K562 (cell line): ENCODE data around the gene SMAD7. TPM values are rescaled to one million over a fixed set of nuclear protein-coding genes. Genes with fewer than 3 reads are reported as not detected.

Experiments used
- ASH1L ChIP-seq: fragments of 450-650 bp; IDR thresholded peaks from 2 replicates; pipeline ENCODE4 v1.6.1; 2018; ENCODE audit warnings: borderline replicate concordance, mild to moderate bottlenecking, low read depth; ENCODE audit not compliant: partially characterized antibody
- CBFA2T3 ChIP-seq: fragments of 450-650 bp; IDR thresholded peaks from 2 replicates; pipeline ENCODE4 v1.6.1; 2017
- FOXA3 ChIP-seq, 2 experiments: fragments of 450-650 bp in 1 of 2; sonication (generic) in 1 of 2; formaldehyde crosslinking; IDR thresholded peaks in 1 of 2; conservative IDR thresholded peaks in 1 of 2; 2 replicates each; pipeline versions ENCODE4 v1.4.0 to v1.8.0; 2020 to 2022; ENCODE audit warnings: mild to moderate bottlenecking in 2 of 2, missing genetic modification reagents in 1 of 2
- KDM4B ChIP-seq, 2 experiments: fragments of 450-650 bp in 1 of 2; sonication (generic) in 1 of 2; IDR thresholded peaks; 2 replicates each; pipeline ENCODE4 v1.6.1; 2016 to 2017; ENCODE audit warnings: borderline replicate concordance in 2 of 2, antibody characterized with exemption in 1 of 2, low read depth in 1 of 2, mild to moderate bottlenecking in 1 of 2
- KLF13 ChIP-seq: fragments of 450-650 bp; IDR thresholded peaks from 2 replicates; pipeline ENCODE4 v1.6.1; 2016; ENCODE audit warnings: missing genetic modification characterization, low read depth, mild to moderate bottlenecking, missing compliant biosample characterization, moderate library complexity, borderline replicate concordance
- LCOR ChIP-seq: sonication (generic); formaldehyde crosslinking; IDR thresholded peaks from 2 replicates; pipeline ENCODE4 v1.8.0; 2022; ENCODE audit warnings: mild to moderate bottlenecking, missing genetic modification reagents
- PHB ChIP-seq: fragments of 250-450 bp; sonication (Bioruptor Pico); IDR thresholded peaks from 2 replicates; pipeline ENCODE4 v1.5.0; 2021
- PRMT5 ChIP-seq: sonication (generic); formaldehyde crosslinking; IDR thresholded peaks from 2 replicates; pipeline ENCODE4 v1.5.0; 2020; ENCODE audit warnings: missing genetic modification reagents
- SMARCC2 ChIP-seq: fragments of 450-650 bp; IDR thresholded peaks from 2 replicates; pipeline ENCODE4 v1.6.1; 2017; ENCODE audit warnings: antibody characterized with exemption, moderate library complexity, mild to moderate bottlenecking, low read depth
- SP1 ChIP-seq: sonication (generic); formaldehyde crosslinking; IDR thresholded peaks from 2 replicates; pipeline ENCODE4 v1.8.1; 2022; ENCODE audit warnings: mild to moderate bottlenecking, missing genetic modification reagents
- SP2 ChIP-seq: IDR thresholded peaks from 2 replicates; pipeline ENCODE4 v1.6.1; 2011; ENCODE audit warnings: mild to moderate bottlenecking, low read depth, low read length, moderate library complexity; ENCODE audit not compliant: poor library complexity, severe bottlenecking; ENCODE audit errors: extremely low read depth
- ZNF134 ChIP-seq: fragments of 250-450 bp; sonication (Bioruptor Pico); conservative IDR thresholded peaks from 2 replicates; pipeline ENCODE4 v1.4.0; 2020
- ZNF184 ChIP-seq: sonication (generic); formaldehyde crosslinking; IDR thresholded peaks from 2 replicates; pipeline ENCODE4 v1.5.0; 2020; ENCODE audit warnings: missing genetic modification reagents
- ZNF584 ChIP-seq: fragments of 200-800 bp; sonication (Bioruptor generic); IDR thresholded peaks from 2 replicates; pipeline ENCODE4 v1.6.1; 2016; ENCODE audit warnings: low read depth, mild to moderate bottlenecking, missing genetic modification characterization, missing compliant biosample characterization
- polyA plus RNA-seq, 8 experiments: library from polyadenylated mRNA; depleted of rRNA in 4 of 8; stranded (reverse) in 5 of 8; unstranded in 3 of 8; fragments of >200 nt; fragmentation: Nextera tagmentation in 2 of 8; fragmentation: Illumina TruSeq in 1 of 8; extraction: Ambion mirVana in 2 of 8; extraction: Trizol in 1 of 8; gene quantifications; 2 replicates each; pipeline versions ENCODE4 v1.2.1 to v1.2.3, GENCODE V29; 2011 to 2014; ENCODE audit warnings: inconsistent platforms in 1 of 8, missing spikeins in 1 of 8
- total RNA-seq, 7 experiments: library from RNA; depleted of rRNA in 6 of 7; stranded (reverse); fragments of >200 nt in 6 of 7; fragmentation: Illumina TruSeq in 2 of 7; extraction: Trizol in 2 of 7; gene quantifications; 2 replicates each; pipeline versions ENCODE4 v1.2.1 to v1.2.3, GENCODE V29; 2011 to 2021; ENCODE audit warnings: low replicate concordance in 1 of 7
- TF ChIP-seq, protein P1 (sequence below), 2 experiments: fragments of 450-650 bp in 1 of 2; sonication (generic) in 1 of 2; formaldehyde crosslinking; conservative IDR thresholded peaks; 2 replicates each; pipeline versions ENCODE4 v1.4.0 to v1.8.1; 2020 to 2022; ENCODE audit warnings: mild to moderate bottlenecking in 1 of 2, missing genetic modification reagents in 1 of 2
- TF ChIP-seq, protein P2 (sequence below): IDR thresholded peaks from 2 replicates; pipeline ENCODE4 v1.6.1; 2011; ENCODE audit warnings: borderline replicate concordance, low read depth, mild to moderate bottlenecking, moderate library complexity, low read length; ENCODE audit not compliant: insufficient read depth, poor library complexity, severe bottlenecking
- TF ChIP-seq, protein P3 (sequence below): fragments of 450-650 bp; IDR thresholded peaks from 2 replicates; pipeline ENCODE4 v1.6.1; 2016; ENCODE audit warnings: low read depth, mild to moderate bottlenecking, moderate library complexity
- TF ChIP-seq, protein P4 (sequence below): fragments of 250-450 bp; sonication (Bioruptor Pico); IDR thresholded peaks from 2 replicates; pipeline ENCODE4 v1.8.0; 2022; ENCODE audit warnings: inconsistent platforms, mild to moderate bottlenecking, moderate library complexity, borderline replicate concordance
- TF ChIP-seq, protein P5 (sequence below), 2 experiments: fragments of 450-650 bp in 1 of 2; sonication (generic) in 1 of 2; formaldehyde crosslinking in 1 of 2; IDR thresholded peaks in 1 of 2; conservative IDR thresholded peaks in 1 of 2; 2 replicates each; pipeline versions ENCODE4 v1.6.1 to v1.8.1; 2016 to 2023; ENCODE audit warnings: mild to moderate bottlenecking in 2 of 2, moderate library complexity in 2 of 2, inconsistent platforms in 1 of 2, missing genetic modification reagents in 1 of 2

Gene SMAD7
- total and polyA plus RNA-seq, 9 of the 15 experiments (the other 6 are each of a cell fraction or from before 2014, with no cell fraction given), result 0.13 to 3.0 (median 1.6) TPM

DNA sequence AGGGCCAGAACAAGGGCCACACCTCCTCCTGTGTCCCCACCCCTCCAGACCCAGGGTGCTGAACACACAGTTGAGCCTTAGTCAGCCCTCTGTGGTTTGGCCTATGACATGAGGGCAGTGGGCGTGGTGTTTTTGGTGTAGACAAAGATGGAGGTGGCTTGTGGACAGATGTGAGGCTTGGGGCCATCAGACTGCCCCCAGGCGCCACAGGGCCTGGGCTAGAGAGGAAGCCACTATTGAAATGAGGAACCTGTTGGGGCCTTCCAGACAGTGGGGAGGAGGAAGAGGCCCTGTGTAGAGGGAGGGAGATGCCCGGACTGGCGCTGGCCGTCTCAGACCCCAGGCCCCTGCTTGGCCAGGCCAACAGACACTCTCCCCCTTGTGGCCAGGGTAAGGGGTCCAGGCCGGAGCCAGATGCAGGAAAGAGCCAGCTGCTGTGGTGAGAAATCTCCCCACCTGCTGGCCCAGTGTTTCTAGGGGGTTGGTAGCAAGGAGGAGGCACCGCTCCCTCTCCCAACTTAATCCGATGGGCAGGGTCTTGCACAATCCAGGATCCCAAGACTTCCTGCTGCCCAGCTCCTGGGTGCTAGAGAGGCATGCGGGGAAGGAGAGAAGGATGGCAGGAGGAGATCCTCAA lies 53.8 kb downstream of the SMAD7 start (continued):
- TF ChIP-seq, protein P1, sequence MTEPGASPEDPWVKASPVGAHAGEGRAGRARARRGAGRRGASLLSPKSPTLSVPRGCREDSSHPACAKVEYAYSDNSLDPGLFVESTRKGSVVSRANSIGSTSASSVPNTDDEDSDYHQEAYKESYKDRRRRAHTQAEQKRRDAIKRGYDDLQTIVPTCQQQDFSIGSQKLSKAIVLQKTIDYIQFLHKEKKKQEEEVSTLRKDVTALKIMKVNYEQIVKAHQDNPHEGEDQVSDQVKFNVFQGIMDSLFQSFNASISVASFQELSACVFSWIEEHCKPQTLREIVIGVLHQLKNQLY (CRISPR knock-in tag; conservative IDR thresholded peaks at IDR 0.05), result no peak
- TF ChIP-seq PRMT5, result no peak
- TF ChIP-seq SMARCC2, result no peak
- TF ChIP-seq, protein P2, sequence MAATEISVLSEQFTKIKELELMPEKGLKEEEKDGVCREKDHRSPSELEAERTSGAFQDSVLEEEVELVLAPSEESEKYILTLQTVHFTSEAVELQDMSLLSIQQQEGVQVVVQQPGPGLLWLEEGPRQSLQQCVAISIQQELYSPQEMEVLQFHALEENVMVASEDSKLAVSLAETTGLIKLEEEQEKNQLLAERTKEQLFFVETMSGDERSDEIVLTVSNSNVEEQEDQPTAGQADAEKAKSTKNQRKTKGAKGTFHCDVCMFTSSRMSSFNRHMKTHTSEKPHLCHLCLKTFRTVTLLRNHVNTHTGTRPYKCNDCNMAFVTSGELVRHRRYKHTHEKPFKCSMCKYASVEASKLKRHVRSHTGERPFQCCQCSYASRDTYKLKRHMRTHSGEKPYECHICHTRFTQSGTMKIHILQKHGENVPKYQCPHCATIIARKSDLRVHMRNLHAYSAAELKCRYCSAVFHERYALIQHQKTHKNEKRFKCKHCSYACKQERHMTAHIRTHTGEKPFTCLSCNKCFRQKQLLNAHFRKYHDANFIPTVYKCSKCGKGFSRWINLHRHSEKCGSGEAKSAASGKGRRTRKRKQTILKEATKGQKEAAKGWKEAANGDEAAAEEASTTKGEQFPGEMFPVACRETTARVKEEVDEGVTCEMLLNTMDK, result peak; percentile 63
- peak; percentile 53 for TF ChIP-seq SP1 (CRISPR knock-in tag)
- TF ChIP-seq ASH1L, result no peak
- TF ChIP-seq KLF13 (tag), result peak; percentile 86; the same call in 1 of the 2 replicates
- TF ChIP-seq KDM4B (IDR thresholded peaks at IDR 0.05; ENCODE audit: borderline replicate concordance in 2 of 2, low read depth in 1 of 2), result no peak; a peak in 1 of 4 replicates
- 0 out of 2 replicates have a peak, but pooled peaks have one; percentile 32 for TF ChIP-seq ZNF584 (CRISPR knock-in tag)
- TF ChIP-seq CBFA2T3, result peak; percentile 40; the same call in 1 of the 2 replicates
- TF ChIP-seq SP2, result no peak
- TF ChIP-seq, protein P3, sequence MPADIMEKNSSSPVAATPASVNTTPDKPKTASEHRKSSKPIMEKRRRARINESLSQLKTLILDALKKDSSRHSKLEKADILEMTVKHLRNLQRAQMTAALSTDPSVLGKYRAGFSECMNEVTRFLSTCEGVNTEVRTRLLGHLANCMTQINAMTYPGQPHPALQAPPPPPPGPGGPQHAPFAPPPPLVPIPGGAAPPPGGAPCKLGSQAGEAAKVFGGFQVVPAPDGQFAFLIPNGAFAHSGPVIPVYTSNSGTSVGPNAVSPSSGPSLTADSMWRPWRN, result no peak
- TF ChIP-seq PHB, result no peak
- TF ChIP-seq, protein P4, sequence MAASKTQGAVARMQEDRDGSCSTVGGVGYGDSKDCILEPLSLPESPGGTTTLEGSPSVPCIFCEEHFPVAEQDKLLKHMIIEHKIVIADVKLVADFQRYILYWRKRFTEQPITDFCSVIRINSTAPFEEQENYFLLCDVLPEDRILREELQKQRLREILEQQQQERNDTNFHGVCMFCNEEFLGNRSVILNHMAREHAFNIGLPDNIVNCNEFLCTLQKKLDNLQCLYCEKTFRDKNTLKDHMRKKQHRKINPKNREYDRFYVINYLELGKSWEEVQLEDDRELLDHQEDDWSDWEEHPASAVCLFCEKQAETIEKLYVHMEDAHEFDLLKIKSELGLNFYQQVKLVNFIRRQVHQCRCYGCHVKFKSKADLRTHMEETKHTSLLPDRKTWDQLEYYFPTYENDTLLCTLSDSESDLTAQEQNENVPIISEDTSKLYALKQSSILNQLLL (CRISPR knock-in tag), result no peak
- TF ChIP-seq LCOR (CRISPR knock-in tag), result peak; percentile 88; the same call in 1 of the 2 replicates
- no peak for TF ChIP-seq ZNF134 (CRISPR knock-in tag)
- TF ChIP-seq FOXA3 (CRISPR knock-in tag; conservative IDR thresholded peaks at IDR 0.05 in 1 of 2, IDR thresholded peaks at IDR 0.05 in 1 of 2), result peak in 1 of 2 experiments; percentile 20; a peak in 2 of 4 replicates
- TF ChIP-seq, protein P5, sequence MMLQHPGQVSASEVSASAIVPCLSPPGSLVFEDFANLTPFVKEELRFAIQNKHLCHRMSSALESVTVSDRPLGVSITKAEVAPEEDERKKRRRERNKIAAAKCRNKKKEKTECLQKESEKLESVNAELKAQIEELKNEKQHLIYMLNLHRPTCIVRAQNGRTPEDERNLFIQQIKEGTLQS (IDR thresholded peaks at IDR 0.05), result 0 out of 2 replicates have a peak, but pooled peaks have one; percentile 32
- TF ChIP-seq, protein P5 (CRISPR knock-in tag; conservative IDR thresholded peaks at IDR 0.05), result no peak
- TF ChIP-seq ZNF184, result no peak
